SW 1271 (cell line): Measurements from ENCODE around the gene XXYLT1.

Source experiments
- DNase-seq, 2 experiments: peaks; one replicate each; lab custom pipeline; 2025; lab: John Stamatoyannopoulos, UW

XXYLT1 gene

DNA sequence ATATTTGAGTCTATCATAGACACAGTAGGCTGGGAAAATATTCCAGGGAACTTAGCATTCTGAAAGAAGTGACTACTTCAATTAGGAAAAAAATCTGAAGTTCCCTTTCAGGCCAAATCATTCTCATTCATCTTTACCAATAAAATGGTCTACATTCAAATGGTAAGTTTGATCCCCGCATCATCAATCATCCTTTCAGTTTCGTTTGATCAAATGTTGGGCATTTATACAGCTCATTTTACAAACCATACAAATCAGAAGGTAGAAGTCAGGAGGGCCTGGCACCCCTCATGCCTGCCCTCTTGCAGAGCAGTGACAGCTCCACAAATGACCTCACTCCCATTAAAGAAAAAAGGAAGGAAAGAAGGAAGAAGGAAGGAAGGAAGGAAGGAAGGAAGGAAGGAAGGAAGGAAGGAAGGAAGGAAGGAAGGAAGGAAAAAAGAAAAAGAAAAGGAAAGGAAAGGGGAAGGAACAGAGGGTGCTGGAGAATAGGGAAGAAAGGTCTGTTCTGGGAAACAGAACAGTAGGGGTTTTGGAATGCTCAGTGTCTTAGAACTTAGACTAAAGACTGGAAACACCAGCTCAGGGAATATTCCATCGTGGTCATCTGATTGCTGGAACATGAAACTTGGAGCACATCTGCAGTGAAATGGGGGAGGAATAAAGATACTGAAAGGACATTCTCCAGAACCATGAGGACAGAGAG is 86.1 kb downstream of the XXYLT1 start:
- no peak for DNase-seq

DNA sequence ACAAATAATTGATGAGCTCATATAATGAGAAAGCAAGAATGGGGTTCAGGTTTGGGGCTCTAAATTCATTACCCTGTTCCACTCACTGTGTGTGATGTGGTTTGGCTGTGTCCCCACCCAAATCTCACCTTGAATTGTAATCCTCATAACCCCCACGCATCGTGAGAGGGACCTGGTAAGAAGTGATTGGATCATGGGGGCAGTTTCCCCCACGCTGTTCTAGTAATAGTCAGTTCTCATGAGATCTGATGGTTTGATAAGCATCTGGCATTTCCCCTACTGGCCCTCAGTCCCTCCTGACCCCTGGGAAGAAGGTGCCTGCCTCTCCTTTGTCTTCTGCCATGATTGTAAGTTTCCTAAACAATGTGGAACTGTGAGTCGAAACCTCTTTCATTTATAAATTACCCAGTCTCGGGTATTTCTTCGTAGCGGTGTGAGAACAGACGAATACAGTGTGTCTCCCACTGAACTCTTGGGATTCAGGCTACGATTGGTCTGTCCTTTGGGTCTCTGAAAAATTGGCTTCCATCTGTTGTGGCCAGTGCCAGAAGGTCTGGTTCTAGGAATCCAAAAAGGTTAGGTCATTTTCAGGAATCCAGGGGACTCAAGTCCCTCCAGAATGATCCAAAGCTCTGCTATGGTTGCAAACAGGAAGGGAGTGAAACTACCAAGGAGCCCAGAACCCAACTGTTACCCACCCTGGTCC is 87.7 kb downstream of the XXYLT1 start:
- no peak for DNase-seq

GRCh38 chr3:195182470-195182795 is 88.5 kb downstream of the XXYLT1 start:
- no peak for DNase-seq

DNA sequence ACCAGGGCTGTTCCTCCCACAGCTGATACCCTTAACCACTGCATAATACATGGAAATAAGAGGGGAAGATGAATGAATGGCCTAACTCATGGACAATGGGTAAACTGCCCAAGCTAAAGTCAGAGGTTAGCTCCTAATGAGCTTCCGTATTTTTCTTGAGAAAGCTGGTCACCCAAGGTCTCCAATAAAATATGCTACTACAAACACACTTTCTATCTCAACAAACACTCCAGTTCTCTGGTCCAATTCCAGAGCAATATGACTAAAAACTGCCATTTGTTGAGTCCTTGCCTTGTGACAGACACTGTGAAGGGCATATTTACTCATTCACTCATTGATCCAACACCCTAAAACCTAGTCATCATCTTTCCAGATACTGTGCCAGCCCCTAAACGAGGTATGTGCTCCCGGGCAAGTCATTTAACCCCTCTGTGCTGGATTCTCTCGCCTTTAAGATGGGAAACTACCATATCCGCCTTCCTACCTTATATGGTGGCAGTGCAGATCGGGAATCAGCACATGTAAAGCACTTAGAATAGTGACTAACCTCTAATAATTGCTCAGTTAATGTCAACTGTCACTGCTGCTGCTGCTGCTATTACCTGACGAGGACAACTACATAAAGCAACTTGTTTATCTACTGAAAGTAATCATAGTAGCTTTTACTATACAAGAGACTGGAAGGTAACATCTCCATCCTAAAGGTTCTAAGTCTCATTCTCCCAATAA is 89.1 kb downstream of the XXYLT1 start:
- no peak for DNase-seq

DNA sequence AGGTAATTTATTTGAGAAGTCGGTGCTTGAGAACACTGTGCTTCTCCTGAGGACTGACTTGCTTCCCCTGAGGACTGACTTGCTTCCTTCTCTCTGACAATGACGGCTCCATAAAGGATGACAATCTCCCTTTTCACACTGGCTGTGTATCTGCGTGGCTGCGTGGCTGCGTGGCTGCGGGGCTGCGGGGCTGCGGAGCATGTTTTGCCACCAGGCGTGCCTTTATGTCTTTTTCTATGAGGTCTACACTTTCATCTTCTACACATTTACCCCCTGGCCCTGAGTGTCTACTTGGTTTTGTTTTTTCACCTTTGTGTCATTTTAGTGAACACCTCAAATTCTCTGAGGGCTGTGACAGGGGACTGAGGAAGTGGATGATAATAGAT is 89.9 kb downstream of the XXYLT1 start:
- no peak for DNase-seq

DNA sequence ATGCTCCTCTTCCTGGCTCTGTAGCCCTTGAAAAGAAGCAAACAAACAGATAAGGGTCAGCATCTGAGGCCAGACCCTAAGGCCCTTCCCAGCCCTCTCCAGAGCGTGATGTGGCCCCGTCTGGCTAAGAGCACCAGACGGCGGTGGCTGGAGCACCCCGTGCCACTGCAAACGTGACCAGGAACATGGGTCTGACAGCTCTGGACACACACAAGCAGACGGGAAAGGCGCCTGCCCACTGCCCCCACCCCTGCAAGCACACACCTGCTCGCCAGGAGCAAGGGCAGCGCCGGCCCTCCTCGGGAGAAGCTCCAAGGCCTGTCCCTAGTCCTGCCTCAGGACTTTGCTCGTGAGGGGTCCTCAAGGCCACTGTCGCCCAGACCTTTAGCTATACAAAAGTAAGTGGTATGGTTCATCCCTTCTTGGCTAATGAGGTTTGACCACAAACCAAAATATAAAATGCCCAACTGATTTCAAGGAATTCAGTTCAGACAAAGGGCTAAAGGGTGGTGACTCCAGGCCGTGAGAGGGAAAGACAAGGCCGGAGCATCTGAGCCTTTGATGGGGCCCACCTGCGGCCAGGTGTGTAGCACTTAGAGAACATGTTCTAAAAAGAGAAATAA is 90.4 kb downstream of the XXYLT1 start:
- DNase-seq = no peak

DNA sequence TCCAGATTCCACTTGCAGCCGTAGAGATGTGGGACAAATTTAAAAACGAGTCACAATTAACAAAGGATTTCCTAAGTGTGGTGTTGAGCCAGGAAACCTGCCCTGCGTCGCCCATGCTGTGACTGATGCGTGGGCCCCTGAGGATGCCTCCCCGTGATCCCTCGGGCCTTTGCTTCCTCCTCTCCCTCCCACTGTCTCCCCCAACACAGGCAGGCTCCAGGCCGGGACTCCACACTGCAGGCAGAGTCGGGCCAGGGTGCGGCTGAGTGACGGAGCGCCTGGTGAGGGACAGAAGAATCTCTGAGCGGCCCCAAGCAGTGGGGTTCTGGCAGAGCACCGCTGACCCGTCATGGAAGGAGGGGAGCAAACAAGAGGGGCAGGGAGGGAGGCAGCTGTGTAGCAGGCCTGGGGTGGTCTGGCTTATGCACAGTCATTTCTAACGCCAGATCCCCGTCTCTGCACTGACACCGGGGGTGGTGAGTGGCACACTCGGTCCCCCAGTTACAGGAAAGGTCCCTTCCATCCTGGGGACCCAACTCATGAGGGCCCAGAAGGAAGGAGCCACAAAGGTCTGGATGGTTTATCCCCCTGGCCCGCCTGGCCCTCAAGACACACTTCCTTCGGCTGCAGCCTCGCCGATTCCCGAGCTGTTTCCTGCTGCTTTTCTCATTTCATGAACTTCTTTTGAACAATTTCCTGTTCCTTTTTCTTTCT is 91.0 kb downstream of the XXYLT1 start:
- DNase-seq = no peak

GRCh38 chr3:195178124-195178910 is 92.6 kb downstream of the XXYLT1 start:
- no peak for DNase-seq

GRCh38 chr3:195177422-195178123 is 93.4 kb downstream of the XXYLT1 start:
- no peak for DNase-seq

DNA sequence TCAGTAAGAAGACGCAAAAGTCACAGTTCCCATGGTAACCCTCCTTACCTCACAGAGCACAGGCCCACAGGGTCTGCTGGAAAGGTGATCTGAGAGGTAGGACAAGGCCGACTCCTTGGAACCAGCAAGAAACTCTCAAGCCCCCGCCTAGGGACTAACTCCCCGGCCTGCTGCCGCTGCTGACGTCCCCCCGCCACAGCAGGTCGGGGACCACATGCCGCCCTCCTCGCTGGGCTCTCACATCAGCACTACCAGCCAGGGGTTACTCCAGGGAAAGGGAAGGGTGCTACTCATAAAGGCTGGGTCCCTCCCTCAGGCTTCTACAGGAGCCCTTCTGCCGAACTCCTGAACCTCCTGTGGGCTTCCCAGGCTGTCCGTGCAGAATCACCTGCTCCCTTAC is 94.2 kb downstream of the XXYLT1 start:
- no peak for DNase-seq

- no peak for DNase-seq
Observed at GRCh38 chr3:195175476-195176337, 95.3 kb downstream of the XXYLT1 start.

DNA sequence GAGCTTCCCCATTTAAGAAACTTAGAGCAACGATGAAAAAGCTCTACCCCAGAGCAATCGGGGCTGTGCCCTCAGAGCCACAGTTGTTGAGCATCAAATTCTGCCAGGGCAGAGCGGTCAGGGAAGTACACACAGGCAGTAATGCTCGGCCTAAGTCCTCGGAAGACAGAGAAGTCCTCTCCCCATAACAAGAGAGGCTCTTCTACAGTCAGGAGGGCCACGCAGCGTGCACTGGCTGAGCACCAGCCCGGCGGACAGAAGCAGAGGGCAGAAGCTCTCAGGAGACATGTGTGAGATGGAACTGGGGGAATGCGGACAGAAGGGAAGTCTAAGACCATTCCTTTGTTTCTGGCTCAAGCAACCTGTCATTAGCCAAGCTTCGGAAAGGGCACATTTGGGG is 95.9 kb downstream of the XXYLT1 start:
- no peak for DNase-seq

GRCh38 chr3:195173657-195174056 is 97.3 kb downstream of the XXYLT1 start:
- no peak for DNase-seq

- no peak for DNase-seq
Observed at GRCh38 chr3:195172896-195173295, 98.1 kb downstream of the XXYLT1 start.

- no peak for DNase-seq
Observed at GRCh38 chr3:195172039-195172684, 98.8 kb downstream of the XXYLT1 start.

DNA sequence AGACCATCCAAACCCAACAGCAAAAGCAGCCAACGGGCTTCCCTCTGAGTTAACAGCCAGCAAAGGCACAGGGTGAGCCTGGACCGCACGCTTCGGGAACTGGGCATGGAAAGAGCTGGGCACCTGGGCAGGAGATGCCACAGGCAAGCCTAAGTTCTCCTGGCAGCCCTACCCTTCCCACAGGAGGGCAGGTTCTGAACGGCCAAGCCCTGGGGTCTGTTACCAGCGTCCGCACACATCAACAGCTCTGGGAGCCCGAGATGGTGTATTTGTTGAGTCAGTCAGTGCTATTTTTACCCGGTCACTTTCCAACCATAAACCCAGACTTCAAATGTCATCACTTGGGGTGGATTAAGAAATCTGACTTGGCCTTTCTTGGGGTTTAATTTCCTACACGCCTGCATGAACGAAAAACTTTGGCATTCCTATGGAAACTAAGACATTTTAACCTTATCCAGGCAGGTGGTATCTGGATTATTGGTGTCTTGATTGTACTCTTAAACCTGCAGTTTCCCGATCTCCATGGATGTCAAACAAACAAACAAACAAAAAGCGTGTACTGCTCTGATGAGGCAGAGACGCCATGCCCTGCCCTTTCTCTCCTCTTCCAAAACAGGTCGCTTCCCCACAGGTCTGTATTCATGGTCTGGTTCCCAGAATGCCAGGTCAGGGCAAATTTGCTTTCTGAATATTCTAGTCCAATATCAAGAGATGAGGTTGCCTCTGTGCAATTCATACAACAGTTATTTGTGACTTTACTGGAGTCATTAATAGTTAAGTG is 99.7 kb downstream of the XXYLT1 start:
- DNase-seq = no peak

DNA sequence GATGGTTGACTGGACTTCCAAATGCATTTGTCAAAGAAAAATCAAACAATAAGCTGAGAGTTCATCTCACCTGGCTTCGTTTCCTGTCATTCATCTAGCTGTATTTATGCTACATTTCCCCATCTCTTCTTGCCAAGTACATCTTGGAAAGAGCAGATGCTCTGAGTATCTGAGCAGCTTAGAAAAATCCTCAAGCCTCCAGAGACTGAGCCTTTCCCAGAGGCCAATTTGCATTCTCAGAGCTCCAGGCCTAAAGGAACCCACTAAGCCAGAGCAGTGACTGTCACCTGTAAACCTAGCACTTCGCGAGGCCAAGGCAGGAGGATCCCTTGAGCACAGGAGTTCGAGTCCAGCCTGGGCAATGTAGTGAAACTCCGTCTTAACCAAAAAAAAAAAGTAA is 100.5 kb downstream of the XXYLT1 start:
- DNase-seq = no peak

GRCh38 chr3:195169011-195169649 is 101.8 kb downstream of the XXYLT1 start:
- DNase-seq = no peak
